Fibroblast of lung (primary cell): ENCODE measurements around the gene SSH2. TPM values are rescaled to one million over a fixed set of nuclear protein-coding genes. Genes with fewer than 3 reads are reported as not detected.

Experiments used
- DNase-seq, 2 donors: peaks; one replicate each; pipeline versions ENCODE4 v3.0.0 to v3.0.0-alpha.2; 2010; ENCODE audit warnings: low read depth in 2 of 2
- H2AFZ ChIP-seq: 2 replicates; pipeline ENCODE4 v1.5.1; 2012; ENCODE audit warnings: low read length, control low read depth, inconsistent platforms
- H3K27ac ChIP-seq: 2 replicates; pipeline ENCODE4 v1.5.1; 2011; ENCODE audit warnings: low read length, control low read depth; ENCODE audit not compliant: insufficient read depth
- H3K27me3 ChIP-seq: 2 replicates; pipeline ENCODE4 v1.5.1; 2011; ENCODE audit warnings: mild to moderate bottlenecking, low read length; ENCODE audit not compliant: control insufficient read depth, insufficient read depth
- H3K36me3 ChIP-seq: 2 replicates; pipeline ENCODE4 v1.5.1; 2011; ENCODE audit warnings: low read length; ENCODE audit not compliant: control insufficient read depth, insufficient read depth
- H3K4me1 ChIP-seq: 2 replicates; pipeline ENCODE4 v1.5.1; 2011; ENCODE audit warnings: low read length; ENCODE audit not compliant: control insufficient read depth, insufficient read depth; ENCODE audit errors: extremely low read depth
- H3K4me2 ChIP-seq: 2 replicates; pipeline ENCODE4 v1.5.1; 2011; ENCODE audit warnings: low read length, control low read depth; ENCODE audit not compliant: insufficient read depth; ENCODE audit errors: extremely low read depth
- H3K4me3 ChIP-seq, 4 experiments: fragments of 200-600 bp in 1 of 4; sonication (generic) in 1 of 4; replicated peaks in 1 of 4; 2 replicates each; pipeline ENCODE4 v1.5.1; 2011 to 2016; ENCODE audit warnings: low read length in 4 of 4, low read depth in 3 of 4, mild to moderate bottlenecking in 3 of 4, control low read depth in 2 of 4, inconsistent platforms in 1 of 4, mixed read lengths in 1 of 4; ENCODE audit not compliant: insufficient read depth in 1 of 4; ENCODE audit errors: control extremely low read depth in 1 of 4
- H3K79me2 ChIP-seq: 2 replicates; pipeline ENCODE4 v1.5.1; 2012; ENCODE audit warnings: mild to moderate bottlenecking, low read length, inconsistent platforms; ENCODE audit not compliant: control insufficient read depth, insufficient read depth
- H3K9ac ChIP-seq: 2 replicates; pipeline ENCODE4 v1.5.1; 2011; ENCODE audit warnings: mild to moderate bottlenecking, low read length, control low read depth; ENCODE audit not compliant: insufficient read depth
- H3K9me3 ChIP-seq: 2 replicates; pipeline ENCODE4 v1.5.1; 2012; ENCODE audit warnings: low read depth, low read length; ENCODE audit not compliant: control insufficient read depth, insufficient read depth
- H4K20me1 ChIP-seq: 2 replicates; pipeline ENCODE4 v1.5.1; 2011; ENCODE audit warnings: low read length; ENCODE audit not compliant: control insufficient read depth, insufficient read depth; ENCODE audit errors: extremely low read depth
- EZH2 ChIP-seq: IDR thresholded peaks from 2 replicates; pipeline ENCODE4 v1.5.1; 2012; ENCODE audit warnings: low read length, control low read depth, mild to moderate bottlenecking; ENCODE audit errors: missing control alignments
- polyA plus RNA-seq, 2 donors: library from polyadenylated mRNA; depleted of rRNA in 1 of 2; stranded (reverse) in 1 of 2; unstranded in 1 of 2; fragments of >200 nt; gene quantifications; 2 replicates each; pipeline ENCODE4 v1.2.1, GENCODE V29; 2011 to 2012; ENCODE audit warnings: missing spikeins in 1 of 2
- total RNA-seq: library from RNA; depleted of rRNA; stranded (reverse); fragments of >200 nt; gene quantifications from 2 replicates; pipeline ENCODE4 v1.2.1, GENCODE V29; 2014
- TF ChIP-seq, protein P1 (sequence below), 2 donors: IDR thresholded peaks in 1 of 2; conservative IDR thresholded peaks in 1 of 2; 1 replicate in 1 of 2; 2 replicates in 1 of 2; pipeline ENCODE4 v1.5.1; 2011 to 2012; ENCODE audit warnings: low read length in 2 of 2, control low read depth in 1 of 2, inconsistent platforms in 1 of 2, low read depth in 1 of 2, mild to moderate bottlenecking in 1 of 2

The SSH2 gene
- total and polyA plus RNA-seq, 2 donors (not counting 1 experiment from before 2014, with no cell fraction given), result 21.0 to 30.2 TPM

DNA sequence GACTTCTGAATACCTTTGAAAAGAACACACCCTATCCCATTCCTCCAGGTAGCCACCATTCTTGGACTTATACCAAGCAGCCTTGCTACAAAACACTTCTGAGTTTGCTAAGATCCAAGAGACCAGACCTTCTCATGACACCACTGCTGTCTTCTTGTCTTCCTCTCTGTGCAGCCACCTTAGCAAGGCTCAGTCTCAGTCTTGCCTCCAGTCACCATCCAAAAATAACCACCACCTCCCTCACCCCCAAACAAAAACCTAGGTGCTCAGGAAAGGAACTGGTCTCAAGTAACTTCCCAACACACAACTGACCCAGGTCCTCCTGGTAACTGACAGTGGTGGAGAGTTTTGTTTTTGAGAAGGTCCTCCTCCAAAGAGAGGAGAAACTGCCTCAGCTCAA is 216.4 kb downstream of the SSH2 start:
- Histone ChIP-seq H2AFZ (no peak overlapping the region), H3K36me3 (no peaks in the 10 kb centered on the region), H3K27ac (no peak overlapping the region), H3K4me3 (no peak overlapping the region), H4K20me1 (no peaks in the 10 kb centered on the region), H3K4me2 (no peak overlapping the region), H3K4me1 (peaks cover 14% of the 10 kb centered on the region), H3K27me3 (no peaks in the 10 kb centered on the region), H3K9me3 (no peaks in the 10 kb centered on the region), H3K9ac (no peak overlapping the region), H3K79me2 (no peaks in the 10 kb centered on the region)
- no peak for DNase-seq
- TF ChIP-seq EZH2, result no peak
- TF ChIP-seq, protein P1, sequence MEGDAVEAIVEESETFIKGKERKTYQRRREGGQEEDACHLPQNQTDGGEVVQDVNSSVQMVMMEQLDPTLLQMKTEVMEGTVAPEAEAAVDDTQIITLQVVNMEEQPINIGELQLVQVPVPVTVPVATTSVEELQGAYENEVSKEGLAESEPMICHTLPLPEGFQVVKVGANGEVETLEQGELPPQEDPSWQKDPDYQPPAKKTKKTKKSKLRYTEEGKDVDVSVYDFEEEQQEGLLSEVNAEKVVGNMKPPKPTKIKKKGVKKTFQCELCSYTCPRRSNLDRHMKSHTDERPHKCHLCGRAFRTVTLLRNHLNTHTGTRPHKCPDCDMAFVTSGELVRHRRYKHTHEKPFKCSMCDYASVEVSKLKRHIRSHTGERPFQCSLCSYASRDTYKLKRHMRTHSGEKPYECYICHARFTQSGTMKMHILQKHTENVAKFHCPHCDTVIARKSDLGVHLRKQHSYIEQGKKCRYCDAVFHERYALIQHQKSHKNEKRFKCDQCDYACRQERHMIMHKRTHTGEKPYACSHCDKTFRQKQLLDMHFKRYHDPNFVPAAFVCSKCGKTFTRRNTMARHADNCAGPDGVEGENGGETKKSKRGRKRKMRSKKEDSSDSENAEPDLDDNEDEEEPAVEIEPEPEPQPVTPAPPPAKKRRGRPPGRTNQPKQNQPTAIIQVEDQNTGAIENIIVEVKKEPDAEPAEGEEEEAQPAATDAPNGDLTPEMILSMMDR (conservative IDR thresholded peaks at IDR 0.05 in 1 of 2, IDR thresholded peaks at IDR 0.05 in 1 of 2; ENCODE audit: low read depth in 1 of 2, low read length in 2 of 2), result no peak

DNA sequence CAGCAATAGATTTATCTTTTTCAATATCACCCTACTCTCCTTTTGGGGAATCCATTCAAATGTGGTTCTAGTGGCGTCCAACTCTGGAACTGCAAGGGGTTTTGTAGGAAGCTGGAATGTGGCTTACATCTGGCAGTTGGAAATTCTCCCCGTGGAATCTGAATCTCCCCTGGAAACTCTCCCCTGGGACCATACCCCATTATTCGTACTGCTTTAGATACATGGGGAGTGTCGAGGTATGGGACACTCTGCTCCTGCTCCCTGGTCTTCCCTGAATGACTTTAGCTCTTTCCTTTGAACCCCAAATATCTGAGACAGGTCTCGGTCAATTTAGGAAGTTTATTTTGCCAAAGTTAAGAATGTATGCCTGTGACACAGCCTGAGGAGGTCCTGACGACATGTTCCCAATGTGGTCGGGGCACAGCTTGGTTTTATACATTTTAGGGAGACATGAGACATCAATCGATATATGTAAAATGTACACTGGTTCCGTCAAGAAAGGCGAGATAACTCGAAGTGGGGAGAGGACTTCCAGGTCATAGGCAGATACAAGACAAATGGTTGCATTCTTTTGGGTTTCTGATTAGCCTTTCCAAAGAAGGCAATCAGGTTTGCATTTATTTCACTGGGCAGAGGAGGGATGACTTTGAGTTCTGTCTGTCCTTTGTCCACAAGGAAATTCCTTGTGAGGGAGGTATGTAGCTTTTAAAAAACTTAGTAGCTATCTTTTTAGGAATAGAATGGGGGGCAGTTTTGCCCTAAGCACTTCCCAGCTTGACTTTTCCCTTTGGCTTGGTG is 218.2 kb downstream of the SSH2 start:
- TF ChIP-seq, protein P1 (conservative IDR thresholded peaks at IDR 0.05 in 1 of 2, IDR thresholded peaks at IDR 0.05 in 1 of 2; ENCODE audit: low read depth in 1 of 2, low read length in 2 of 2), result no peak
- no peak for TF ChIP-seq EZH2
- no peak overlapping the region for H3K4me2 ChIP-seq

DNA sequence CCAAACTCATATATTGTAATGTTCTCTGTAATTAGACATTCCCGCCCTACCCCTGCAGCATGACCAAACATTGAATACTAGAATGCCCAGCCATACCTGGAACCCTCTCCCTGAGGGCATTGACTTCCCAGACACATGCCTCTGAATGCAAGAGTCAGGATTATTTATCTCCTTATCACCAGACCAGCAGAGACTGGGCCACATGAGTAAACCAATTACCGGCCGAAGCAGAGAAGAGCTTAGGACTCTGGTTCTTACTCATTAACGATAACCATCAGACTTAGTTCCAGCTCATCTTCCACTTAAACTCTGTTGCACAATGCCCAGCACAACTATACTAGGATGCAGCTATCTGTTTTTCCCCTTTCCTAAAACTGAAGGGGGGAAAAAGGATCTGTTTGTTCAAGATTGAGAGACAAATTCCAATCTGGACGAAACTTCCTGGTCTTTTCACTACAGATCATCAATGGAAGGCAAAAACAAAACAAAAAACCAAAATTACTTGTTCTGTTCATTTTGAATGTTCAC is 219.1 kb downstream of the SSH2 start:
- Histone ChIP-seq H3K4me3 (no peak overlapping the region), H3K27ac (no peak overlapping the region), H3K4me1 (peaks cover 14% of the 10 kb centered on the region), H3K9ac (no peak overlapping the region), H3K79me2 (no peaks in the 10 kb centered on the region), H3K9me3 (no peaks in the 10 kb centered on the region), H3K27me3 (no peaks in the 10 kb centered on the region), H3K4me2 (peak overlapping the region; percentile 19), H3K36me3 (no peaks in the 10 kb centered on the region), H4K20me1 (no peaks in the 10 kb centered on the region), H2AFZ (no peak overlapping the region)
- DNase-seq, result peak; percentile 42 to 52
- TF ChIP-seq, protein P1 (conservative IDR thresholded peaks at IDR 0.05 in 1 of 2, IDR thresholded peaks at IDR 0.05 in 1 of 2; ENCODE audit: low read depth in 1 of 2, low read length in 2 of 2), result no peak
- TF ChIP-seq EZH2, result no peak

More for the DNA sequence above, 218.2 kb downstream of the SSH2 start:
- no peak overlapping the region for H3K27ac ChIP-seq
- H4K20me1 ChIP-seq, result no peaks in the 10 kb centered on the region
- H3K27me3 ChIP-seq, result no peaks in the 10 kb centered on the region
- H3K9me3 ChIP-seq, result no peaks in the 10 kb centered on the region
- no peaks in the 10 kb centered on the region for H3K79me2 ChIP-seq
- no peak for DNase-seq
- H3K9ac ChIP-seq, result no peak overlapping the region
- peaks cover 14% of the 10 kb centered on the region for H3K4me1 ChIP-seq
- no peak overlapping the region for H2AFZ ChIP-seq
- no peaks in the 10 kb centered on the region for H3K36me3 ChIP-seq
- no peak overlapping the region for H3K4me3 ChIP-seq
